GM12878 (cell line): ENCODE data around the gene CA10. TPM values are rescaled to one million over a fixed set of nuclear protein-coding genes. Genes with fewer than 3 reads are reported as not detected.

Source experiments
- ATAC-seq: fragments of 200-7000 bp; cut with Tn5 transposase; 3 replicates; pipeline ENCODE4 v1.9.1; 2020; ENCODE audit warnings: mild to moderate bottlenecking, moderate library complexity
- BruUV-seq: library from RNA; stranded (reverse); fragments of 400-500 nt; replicated peaks from 2 replicates; lab custom pipeline; 2021; lab: Mats Ljungman, UMichigan
- CTCF ChIA-PET: fragments of 300-600 bp; sonication (Branson Sonifier 250); formaldehyde crosslinking; extraction: SDS; loops from one replicate; lab custom pipeline; 2021; ENCODE audit warnings: inconsistent platforms; lab: Yijun Ruan, JAX
- POLR2A ChIA-PET: fragments of 350-600 bp; formaldehyde crosslinking; extraction: SDS; loops from one replicate; lab custom pipeline; 2021; ENCODE audit warnings: inconsistent platforms; lab: Charles Lee
- RAD21 ChIA-PET: fragments of 300-600 bp; sonication (Branson Sonifier 250); formaldehyde crosslinking; loops from one replicate; lab custom pipeline; 2023; ENCODE audit warnings: antibody characterized with exemption; ENCODE audit not compliant: unreplicated experiment; lab: Charles Lee
- SMC1A ChIA-PET: fragments of 300-600 bp; sonication (Branson Sonifier 250); formaldehyde crosslinking; loops from one replicate; lab custom pipeline; 2023; ENCODE audit not compliant: unreplicated experiment, uncharacterized antibody; lab: Charles Lee
- DNase-seq: peaks from one replicate; pipeline ENCODE4 v3.0.0-alpha.2; 2011; ENCODE audit warnings: low read depth, low spot score
- FAIRE-seq: peaks from 3 replicates; lab custom pipeline; 2011; peaks lifted over from hg19 to GRCh38; lab: Jason Lieb, UNC
- H2AFZ ChIP-seq: 2 replicates; pipeline ENCODE4 v1.6.0; 2011; ENCODE audit warnings: low read depth, low read length, control low read depth; ENCODE audit not compliant: control insufficient read depth
- H3K27ac ChIP-seq: 2 replicates; pipeline ENCODE4 v1.5.1; 2011; ENCODE audit warnings: control low read depth; ENCODE audit not compliant: control insufficient read depth, insufficient read depth
- H3K27me3 ChIP-seq, 2 experiments: replicated peaks in 1 of 2; 2 replicates each; pipeline versions ENCODE4 v1.6.0 to v1.6.1; 2011; ENCODE audit warnings: low read length in 1 of 2; ENCODE audit not compliant: control insufficient read depth in 2 of 2, insufficient read depth in 2 of 2
- H3K36me3 ChIP-seq, 2 experiments: 2 replicates each; pipeline ENCODE4 v1.5.1; 2011; ENCODE audit warnings: low read length in 1 of 2; ENCODE audit not compliant: control insufficient read depth in 2 of 2, insufficient read depth in 2 of 2
- H3K4me1 ChIP-seq: 2 replicates; pipeline ENCODE4 v1.6.1; 2011; ENCODE audit warnings: mild to moderate bottlenecking, low read length, moderate library complexity, mixed read lengths; ENCODE audit not compliant: control insufficient read depth, insufficient read depth
- H3K4me2 ChIP-seq: 2 replicates; pipeline ENCODE4 v1.6.0; 2011; ENCODE audit warnings: control low read depth; ENCODE audit not compliant: control insufficient read depth, insufficient read depth
- H3K4me3 ChIP-seq: fragments of 200-600 bp; sonication (generic); 2 replicates; pipeline ENCODE4 v1.5.1; 2016
- H3K79me2 ChIP-seq: 2 replicates; pipeline ENCODE4 v1.6.0; 2011; ENCODE audit warnings: low read length; ENCODE audit not compliant: control insufficient read depth, insufficient read depth
- H3K9ac ChIP-seq: 2 replicates; pipeline ENCODE4 v1.8.0; 2011; ENCODE audit warnings: low read length, control low read depth, mixed read lengths; ENCODE audit not compliant: control insufficient read depth, insufficient read depth
- H3K9me3 ChIP-seq: replicated peaks from 3 replicates; pipeline ENCODE4 v1.5.1; 2011; ENCODE audit warnings: mild to moderate bottlenecking, low read length; ENCODE audit not compliant: control insufficient read depth, insufficient read depth
- H4K20me1 ChIP-seq: 2 replicates; pipeline ENCODE4 v1.6.0; 2011; ENCODE audit not compliant: control insufficient read depth, insufficient read depth
- ATF3 ChIP-seq: IDR thresholded peaks from 2 replicates; pipeline ENCODE4 v1.6.1; 2011; ENCODE audit warnings: low read depth, mild to moderate bottlenecking, low read length, moderate library complexity, borderline replicate concordance; ENCODE audit errors: extremely low read depth
- E2F4 ChIP-seq: IDR thresholded peaks from 2 replicates; pipeline ENCODE4 v1.6.1; 2012; ENCODE audit warnings: low read depth, low read length, improper control_type of control experiment
- NFYB ChIP-seq: IDR thresholded peaks from 2 replicates; pipeline ENCODE4 v1.6.1; 2011; ENCODE audit warnings: low read depth, mild to moderate bottlenecking, low read length, improper control_type of control experiment, moderate library complexity; ENCODE audit not compliant: insufficient read depth
- PML ChIP-seq: IDR thresholded peaks from 2 replicates; pipeline ENCODE4 v1.6.1; 2012; ENCODE audit warnings: low read length, inconsistent platforms
- ZBTB11 ChIP-seq: fragments of 450-650 bp; formaldehyde crosslinking; IDR thresholded peaks from 2 replicates; pipeline ENCODE4 v1.5.0; 2022; ENCODE audit warnings: mild to moderate bottlenecking, missing genetic modification characterization
- WGBS: methylation state at CpG from one replicate; pipeline ENCODE4 v1.1.6; 2016; ENCODE audit warnings: low lambda C conversion rate; ENCODE audit not compliant: insufficient replicate concordance, insufficient coverage; ENCODE audit errors: missing lambda C conversion rate; 5-methylcytosine and 5-hydroxymethylcytosine counted together
- in situ Hi-C: fragments of 300-500 bp; cut with MboI; formaldehyde crosslinking; loops from 9 replicates; pipeline ENCODE4 v1.14.3; 2018; ENCODE audit warnings: mixed read lengths
- intact Hi-C: fragments of 100-400 bp; cut with micrococcal nuclease; formaldehyde crosslinking; loops from one replicate; pipeline ENCODE4 v1.14.2; 2022; ENCODE audit not compliant: unreplicated experiment
- polyA plus RNA-seq, 11 experiments: library from polyadenylated mRNA; depleted of rRNA in 4 of 11; unstranded in 6 of 11; stranded (reverse) in 5 of 11; fragments of >200 nt; fragmentation: Nextera tagmentation in 4 of 11; fragmentation: Illumina TruSeq in 1 of 11; extraction: Ambion mirVana in 4 of 11; extraction: Trizol in 1 of 11; gene quantifications; 1 replicate in 1 of 11; 2 replicates in 10 of 11; pipeline versions ENCODE4 v1.2.1 to v1.2.3, GENCODE V29; 2011 to 2016; ENCODE audit warnings: inconsistent platforms in 2 of 11, missing spikeins in 2 of 11, low read depth in 1 of 11
- total RNA-seq, 4 experiments: library from RNA; depleted of rRNA in 3 of 4; stranded (reverse); fragments of >200 nt in 3 of 4; fragmentation: Illumina TruSeq in 1 of 4; extraction: Trizol in 1 of 4; gene quantifications; 2 replicates each; pipeline versions ENCODE4 v1.2.1 to v1.2.3, GENCODE V29; 2013 to 2021

Gene CA10
- total and polyA plus RNA-seq, 10 of the 15 experiments (the other 5 are each of a cell fraction or from before 2014, with no cell fraction given) = not detected

GRCh38 chr17:51955245-51955644 is 203.3 kb downstream of the CA10 start (continued):
- TF ChIP-seq ZBTB11 (CRISPR knock-in tag) (no peak), E2F4 (no peak), NFYB (no peak), ATF3 (no peak)
- TF ChIP-seq, all 136 proteins: peak for 0

- Histone ChIP-seq H3K4me3 (no peak overlapping the region), H3K9ac (no peak overlapping the region), H3K27me3 (no peaks in the 10 kb centered on the region), H3K4me1 (no peaks in the 10 kb centered on the region), H3K4me2 (no peak overlapping the region)
- RAD21 ChIA-PET = no interaction called here
- DNase-seq = no peak
- FAIRE-seq = no peak
- in situ Hi-C loops = no loop called here
- SMC1A ChIA-PET = no interaction called here
- no peak for TF ChIP-seq PML
- TF ChIP-seq, all 136 proteins: peak for 0
- H3K79me2 ChIP-seq = no peaks in the 10 kb centered on the region
- H3K36me3 ChIP-seq = no peaks in the 10 kb centered on the region
- H4K20me1 ChIP-seq = no peaks in the 10 kb centered on the region
- ChIA-PET CTCF (no interaction called here), POLR2A (no interaction called here)
- no peaks in the 10 kb centered on the region for H3K9me3 ChIP-seq
- ATAC-seq = no peak
- BruUV-seq = no TSS peak
- WGBS = 2% methylated on average over 2 of the region's 2 CpGs
- H3K27ac ChIP-seq = no peak overlapping the region
- intact Hi-C loops = no loop called here
- no peak overlapping the region for H2AFZ ChIP-seq
These were observed 204.2 kb downstream of the CA10 start for GRCh38 chr17:51954232-51954765.
